HEK293T (cell line): ENCODE measurements around the gene SLC14A1.

Experiments
- CTCF ChIA-PET: fragments of 350-600 bp; formaldehyde crosslinking; extraction: SDS; loops from one replicate; lab custom pipeline; 2021; ENCODE audit warnings: antibody characterized with exemption, inconsistent platforms; lab: Yijun Ruan, JAX
- POLR2A ChIA-PET: fragments of 350-600 bp; formaldehyde crosslinking; extraction: SDS; loops from one replicate; lab custom pipeline; 2020; ENCODE audit warnings: antibody characterized with exemption, inconsistent platforms; lab: Yijun Ruan, JAX
- DNase-seq: peaks from one replicate; pipeline ENCODE4 v3.0.0; 2012; ENCODE audit warnings: mixed read lengths; ENCODE audit errors: extremely low spot score
- ARNT ChIP-seq: fragments of 450-650 bp; IDR thresholded peaks from 2 replicates; pipeline ENCODE4 v1.6.1; 2017; ENCODE audit warnings: mild to moderate bottlenecking
- BHLHE40 ChIP-seq: fragments of 450-650 bp; IDR thresholded peaks from 2 replicates; pipeline ENCODE4 v1.6.1; 2016; ENCODE audit warnings: mild to moderate bottlenecking, moderate library complexity, borderline replicate concordance
- CTBP1 ChIP-seq: fragments of 450-650 bp; IDR thresholded peaks from 2 replicates; pipeline ENCODE4 v1.6.1; 2016; ENCODE audit warnings: borderline replicate concordance
- ELF4 ChIP-seq: fragments of 450-650 bp; IDR thresholded peaks from 2 replicates; pipeline ENCODE4 v1.6.1; 2017; ENCODE audit warnings: antibody characterized with exemption
- FOXA1 ChIP-seq: fragments of 450-650 bp; IDR thresholded peaks from 2 replicates; pipeline ENCODE4 v1.6.1; 2016; ENCODE audit warnings: mild to moderate bottlenecking
- FOXK2 ChIP-seq: fragments of 450-650 bp; IDR thresholded peaks from 2 replicates; pipeline ENCODE4 v1.6.1; 2016; ENCODE audit warnings: mild to moderate bottlenecking
- FOXM1 ChIP-seq: fragments of 450-650 bp; IDR thresholded peaks from 2 replicates; pipeline ENCODE4 v1.6.1; 2017; ENCODE audit warnings: mild to moderate bottlenecking, borderline replicate concordance
- HDGF ChIP-seq: fragments of 450-650 bp; IDR thresholded peaks from 2 replicates; pipeline ENCODE4 v1.6.1; 2017; ENCODE audit warnings: antibody characterized with exemption, borderline replicate concordance
- L3MBTL2 ChIP-seq: fragments of 450-650 bp; conservative IDR thresholded peaks from 2 replicates; pipeline ENCODE4 v1.6.1; 2016; ENCODE audit warnings: mild to moderate bottlenecking
- LEF1 ChIP-seq: fragments of 450-650 bp; IDR thresholded peaks from 2 replicates; pipeline ENCODE4 v1.6.1; 2017; ENCODE audit warnings: mild to moderate bottlenecking, borderline replicate concordance
- NFRKB ChIP-seq: fragments of 450-650 bp; IDR thresholded peaks from 2 replicates; pipeline ENCODE4 v1.6.1; 2016; ENCODE audit warnings: mild to moderate bottlenecking, moderate library complexity
- SP1 ChIP-seq: fragments of 450-650 bp; IDR thresholded peaks from 2 replicates; pipeline ENCODE4 v1.6.1; 2017
- SUZ12 ChIP-seq: fragments of 450-650 bp; IDR thresholded peaks from 2 replicates; pipeline ENCODE4 v1.6.1; 2016; ENCODE audit warnings: mild to moderate bottlenecking
- TARDBP ChIP-seq: fragments of 450-650 bp; IDR thresholded peaks from 2 replicates; pipeline ENCODE4 v1.6.1; 2016
- ZNF384 ChIP-seq: fragments of 450-650 bp; IDR thresholded peaks from 2 replicates; pipeline ENCODE4 v1.6.1; 2016
- TF ChIP-seq, protein P1 (sequence below): fragments of 450-650 bp; IDR thresholded peaks from 2 replicates; pipeline ENCODE4 v1.6.1; 2016

Gene SLC14A1

DNA sequence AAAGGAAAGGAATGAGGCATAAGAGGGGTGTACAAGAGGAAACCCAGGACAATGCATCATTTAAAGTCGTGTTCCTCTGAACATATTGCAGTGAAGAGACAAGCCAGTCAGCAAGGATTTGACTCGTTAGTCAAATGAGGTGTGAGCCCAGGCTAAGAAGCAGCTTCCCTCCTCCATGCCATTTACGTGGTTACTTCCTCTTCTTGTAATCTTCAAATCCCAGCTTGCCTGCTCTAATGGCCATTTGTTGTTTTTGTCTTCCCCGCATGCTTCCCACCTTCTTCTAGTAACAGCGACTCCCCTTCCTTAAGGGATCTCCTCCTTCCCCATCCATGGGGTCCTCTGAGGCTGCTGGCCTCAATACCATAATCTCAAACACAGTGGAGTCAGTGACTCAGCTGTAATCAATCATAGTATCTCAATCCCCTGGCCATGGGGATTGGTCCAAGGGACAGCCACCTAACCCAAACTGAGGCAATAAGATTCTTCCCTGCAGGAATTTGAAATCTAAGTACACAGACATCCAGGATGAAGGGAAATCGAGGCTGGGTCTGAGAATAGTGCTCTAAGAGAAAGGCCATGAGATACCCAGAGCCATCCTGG, 37.6 kb downstream of the SLC14A1 start:
- CTCF ChIA-PET: no interaction called here
- DNase-seq: no peak
- no peak for TF ChIP-seq TARDBP
- POLR2A ChIA-PET: no interaction called here

DNA sequence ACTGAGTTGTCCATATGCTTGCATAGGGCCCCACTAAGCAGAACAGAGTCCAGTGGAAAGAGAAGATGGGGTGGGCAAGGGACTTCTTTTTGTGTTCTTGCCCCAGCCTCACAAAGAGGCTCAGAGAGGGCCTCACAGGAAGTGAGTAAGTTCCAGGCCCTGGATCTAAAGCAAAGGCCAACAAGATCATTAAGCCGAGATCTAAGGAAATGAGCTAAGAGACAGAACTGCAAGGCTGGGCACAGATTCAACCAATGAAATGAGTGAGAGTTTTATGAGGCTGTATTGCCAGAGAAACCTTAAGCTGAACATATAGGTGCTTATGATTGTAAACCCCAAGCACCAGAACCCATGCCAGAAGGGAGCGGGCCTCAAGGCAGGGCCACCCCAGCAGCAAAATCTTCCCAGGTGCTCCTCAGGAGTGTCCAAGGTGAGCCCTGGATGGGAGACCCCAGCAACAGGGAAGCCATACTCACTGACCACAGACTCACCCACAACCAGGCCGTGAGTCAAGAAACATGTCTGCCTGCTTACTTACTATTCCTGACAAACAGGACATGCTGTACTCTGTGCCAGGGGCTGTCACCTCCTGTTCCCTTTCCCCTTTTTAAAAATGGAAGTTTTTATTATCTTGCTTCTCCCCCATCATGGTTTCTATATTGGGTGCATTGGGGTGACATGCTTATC, 40.2 kb downstream of the SLC14A1 start:
- DNase-seq: no peak
- ChIA-PET CTCF (no interaction called here), POLR2A (no interaction called here)
- TF ChIP-seq ZNF384: no peak
- no peak for TF ChIP-seq LEF1
- TF ChIP-seq, protein P1, sequence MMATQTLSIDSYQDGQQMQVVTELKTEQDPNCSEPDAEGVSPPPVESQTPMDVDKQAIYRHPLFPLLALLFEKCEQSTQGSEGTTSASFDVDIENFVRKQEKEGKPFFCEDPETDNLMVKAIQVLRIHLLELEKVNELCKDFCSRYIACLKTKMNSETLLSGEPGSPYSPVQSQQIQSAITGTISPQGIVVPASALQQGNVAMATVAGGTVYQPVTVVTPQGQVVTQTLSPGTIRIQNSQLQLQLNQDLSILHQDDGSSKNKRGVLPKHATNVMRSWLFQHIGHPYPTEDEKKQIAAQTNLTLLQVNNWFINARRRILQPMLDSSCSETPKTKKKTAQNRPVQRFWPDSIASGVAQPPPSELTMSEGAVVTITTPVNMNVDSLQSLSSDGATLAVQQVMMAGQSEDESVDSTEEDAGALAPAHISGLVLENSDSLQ: no peak
- TF ChIP-seq BHLHE40: no peak
- no peak for TF ChIP-seq CTBP1
- no peak for TF ChIP-seq L3MBTL2
- no peak for TF ChIP-seq FOXA1
- TF ChIP-seq SUZ12: no peak
- no peak for TF ChIP-seq FOXK2
- no peak for TF ChIP-seq SP1

DNA sequence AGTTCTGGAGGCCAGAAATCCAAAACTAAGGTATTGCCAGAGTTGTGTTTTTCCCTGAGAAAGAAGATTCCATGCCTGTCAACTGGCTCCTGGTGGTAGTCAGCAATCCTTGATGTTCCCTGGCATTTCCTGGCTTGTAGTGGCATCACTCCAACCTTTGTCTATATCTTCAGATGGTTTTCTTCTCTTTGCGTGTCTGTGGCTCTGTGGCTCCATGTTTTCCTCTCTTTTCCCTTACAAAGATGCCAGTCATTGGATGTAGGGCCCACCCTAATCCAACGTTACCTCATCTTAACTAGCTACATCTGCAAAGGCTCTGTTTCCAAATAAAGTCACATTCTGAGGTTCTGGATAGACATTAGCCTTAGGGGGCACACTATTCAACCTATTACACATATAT, 41.8 kb downstream of the SLC14A1 start:
- ChIA-PET CTCF (no interaction called here), POLR2A (no interaction called here)
- DNase-seq: no peak
- TF ChIP-seq FOXA1 (no peak), L3MBTL2 (no peak), FOXM1 (no peak), TARDBP (no peak), ELF4 (no peak), LEF1 (no peak), HDGF (no peak), ZNF384 (no peak), CTBP1 (no peak), ARNT (no peak), FOXK2 (no peak), NFRKB (no peak), SP1 (no peak), SUZ12 (no peak)
- TF ChIP-seq, protein P1: no peak

DNA sequence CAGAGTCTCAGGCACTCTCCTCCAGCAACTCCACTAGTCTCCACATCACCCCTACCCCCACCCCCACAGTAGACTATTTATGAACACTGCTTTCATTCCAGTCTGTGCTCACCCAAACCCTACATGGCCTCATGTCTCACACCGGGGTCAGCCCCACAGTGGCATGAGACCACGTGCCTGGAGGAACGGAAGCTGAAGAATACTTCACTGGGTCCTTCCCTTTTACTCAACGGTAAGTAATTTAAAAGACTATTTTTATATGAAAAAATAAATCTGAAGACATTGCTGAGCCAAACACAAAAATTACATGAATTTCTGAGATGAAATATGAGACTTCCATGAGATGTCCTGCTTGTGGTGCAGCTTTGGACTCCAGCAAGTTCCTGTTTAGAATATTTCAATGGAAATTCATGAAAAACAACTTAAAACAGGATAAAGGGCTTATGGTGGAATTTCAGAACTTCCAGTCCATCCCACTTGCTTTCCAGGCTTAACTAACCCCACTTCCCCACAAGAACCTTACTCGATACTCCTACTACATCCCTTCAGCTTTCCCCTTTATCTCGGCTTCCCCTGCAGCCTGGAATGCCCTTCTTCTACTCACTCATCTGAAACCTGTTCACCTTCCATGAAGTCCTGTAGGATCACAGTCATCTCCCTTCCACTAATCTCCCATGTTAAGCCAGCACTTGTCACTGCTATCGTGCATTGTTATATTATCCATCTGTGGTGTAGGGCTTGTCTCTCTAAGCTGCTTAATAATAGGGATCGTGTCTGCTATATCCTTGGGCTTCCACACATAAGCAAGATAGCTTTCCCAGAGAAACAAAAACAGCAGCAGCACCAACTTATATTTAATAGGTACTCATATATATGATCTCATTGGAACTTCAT, 47.9 kb downstream of the SLC14A1 start:
- ChIA-PET CTCF (no interaction called here), POLR2A (no interaction called here)
- no peak for TF ChIP-seq FOXA1
- no peak for TF ChIP-seq TARDBP
- TF ChIP-seq BHLHE40: no peak
- no peak for TF ChIP-seq ELF4
- no peak for TF ChIP-seq LEF1
- TF ChIP-seq NFRKB: no peak
- TF ChIP-seq L3MBTL2: no peak
- no peak for TF ChIP-seq CTBP1
- no peak for TF ChIP-seq ARNT
- no peak for TF ChIP-seq ZNF384
- TF ChIP-seq SP1: no peak
- no peak for TF ChIP-seq FOXM1
- no peak for TF ChIP-seq HDGF
- TF ChIP-seq, protein P1: no peak
- TF ChIP-seq FOXK2: no peak
- no peak for TF ChIP-seq SUZ12
- no peak for DNase-seq

DNA sequence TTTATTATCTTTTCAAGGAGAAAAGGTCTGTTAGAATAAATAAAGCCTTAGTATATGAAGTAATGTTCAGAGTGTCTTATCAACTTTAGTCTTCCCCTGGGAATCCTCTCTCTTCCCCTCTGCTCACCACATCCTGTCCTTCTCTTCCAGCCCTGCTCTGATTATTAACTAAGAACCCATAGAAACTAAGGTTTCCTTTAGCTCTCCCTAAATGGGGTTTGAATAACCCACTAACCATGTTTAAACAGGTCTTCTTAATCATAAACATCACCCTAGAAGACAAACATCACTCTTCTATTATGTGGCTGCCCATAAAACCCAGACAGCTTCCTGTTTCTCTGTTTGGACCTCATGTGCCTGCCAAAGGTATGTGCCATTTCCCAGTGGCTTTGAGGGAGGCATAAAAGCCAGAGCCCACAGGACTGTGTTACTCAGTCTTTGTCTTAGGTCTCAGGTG, 50.1 kb downstream of the SLC14A1 start:
- ChIA-PET POLR2A (no interaction called here), CTCF (no interaction called here)
- DNase-seq: no peak
- TF ChIP-seq SUZ12: no peak
- TF ChIP-seq FOXA1: no peak
- no peak for TF ChIP-seq TARDBP
- no peak for TF ChIP-seq L3MBTL2
- no peak for TF ChIP-seq SP1
- TF ChIP-seq ZNF384: no peak
- TF ChIP-seq FOXM1: no peak
- TF ChIP-seq, protein P1: no peak
- TF ChIP-seq NFRKB: no peak
- no peak for TF ChIP-seq BHLHE40
- no peak for TF ChIP-seq ARNT
